SH-SY5Y (cell line): ENCODE data around the gene TOM1L2.

Source experiments
- GATA2 ChIP-seq: IDR thresholded peaks from 2 replicates; pipeline ENCODE4 v1.6.1; 2011; ENCODE audit warnings: mild to moderate bottlenecking, low read depth, low read length
- GATA3 ChIP-seq: IDR thresholded peaks from 2 replicates; pipeline ENCODE4 v1.6.1; 2011; ENCODE audit warnings: low read depth, mild to moderate bottlenecking, low read length, moderate library complexity

DNA sequence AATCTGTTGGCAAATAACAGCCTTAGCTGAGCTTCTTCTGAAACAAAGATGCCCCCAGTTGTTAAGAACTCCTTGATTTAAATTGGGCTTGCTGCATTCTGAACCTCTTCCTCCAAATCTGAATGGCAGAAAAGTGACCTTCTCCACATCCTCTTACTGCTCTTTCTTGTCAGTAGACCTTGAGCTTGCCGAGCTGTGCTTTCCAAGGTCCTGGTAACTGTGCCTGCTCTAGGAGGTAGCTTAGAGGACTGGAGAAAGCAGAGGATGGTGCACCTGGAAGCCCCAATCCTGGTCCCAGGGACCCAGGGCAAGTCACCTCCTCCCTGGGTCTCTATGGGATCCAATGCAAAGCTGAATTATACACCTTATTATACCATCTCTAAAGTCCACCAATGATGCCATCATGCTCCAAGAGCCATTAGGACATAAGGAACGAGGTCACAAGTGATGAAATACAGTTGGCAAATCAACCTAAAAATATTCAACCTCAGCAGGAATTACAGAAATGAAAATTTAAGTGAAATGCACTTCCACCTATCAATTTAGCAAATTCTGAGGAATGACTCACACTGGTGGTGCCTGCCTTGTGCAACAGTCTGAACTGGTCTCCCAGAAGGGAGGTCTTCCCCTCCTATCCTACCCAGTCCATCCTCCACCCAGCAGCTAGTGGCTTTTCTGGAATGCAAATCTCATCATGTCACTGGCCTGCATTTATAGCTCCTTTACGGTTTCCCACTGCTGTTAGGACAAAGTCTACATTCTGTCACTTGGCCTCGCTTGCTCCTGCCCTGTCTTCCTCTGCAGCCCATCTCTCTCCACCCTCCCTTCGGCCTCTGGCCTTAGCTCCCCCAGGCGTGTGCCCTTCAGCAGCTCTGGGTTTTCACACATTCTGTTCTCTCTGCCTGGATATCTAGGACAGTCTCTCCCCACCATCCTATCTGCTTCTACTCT lies 36.6 kb downstream of the TOM1L2 start:
- TF ChIP-seq GATA3, result no peak
- no peak for TF ChIP-seq GATA2
